DOHH2 (cell line): Measurements from ENCODE around the gene HLA-DOB.
A peak's percentile ranks its signal among the peaks of the same experiment; 100 is the strongest.

Source experiments
- H3F3A ChIP-seq: fragments of 200-600 bp; sonication (generic), shearing (Covaris generic); 2 replicates; pipeline ENCODE4 v1.6.0; 2016; ENCODE audit warnings: antibody characterized with exemption, mild to moderate bottlenecking; ENCODE audit not compliant: control insufficient read depth, insufficient read depth
- H3K27ac ChIP-seq: fragments of 200-600 bp; sonication (generic); 2 replicates; pipeline ENCODE4 v1.5.1; 2014; ENCODE audit warnings: low read depth, mild to moderate bottlenecking, low read length, moderate library complexity
- H3K27me3 ChIP-seq: fragments of 200-600 bp; sonication (generic); 2 replicates; pipeline ENCODE4 v1.6.1; 2014; ENCODE audit warnings: mild to moderate bottlenecking, low read length, mixed read lengths; ENCODE audit not compliant: control insufficient read depth
- H3K36me3 ChIP-seq: fragments of 200-600 bp; sonication (generic); 2 replicates; pipeline ENCODE4 v1.6.1; 2014; ENCODE audit warnings: mild to moderate bottlenecking, low read length, moderate library complexity, mixed read lengths; ENCODE audit not compliant: control insufficient read depth
- H3K4me1 ChIP-seq: fragments of 200-600 bp; sonication (generic); 2 replicates; pipeline ENCODE4 v1.6.1; 2014; ENCODE audit warnings: mild to moderate bottlenecking, low read length, mixed read lengths; ENCODE audit not compliant: control insufficient read depth
- H3K4me2 ChIP-seq: fragments of 200-600 bp; sonication (generic); 2 replicates; pipeline ENCODE4 v1.6.0; 2014; ENCODE audit warnings: mild to moderate bottlenecking, low read length, moderate library complexity
- H3K4me3 ChIP-seq: fragments of 200-600 bp; sonication (generic); 2 replicates; pipeline ENCODE4 v1.5.1; 2014; ENCODE audit warnings: mild to moderate bottlenecking, low read length, mixed read lengths
- H3K79me2 ChIP-seq: fragments of 200-600 bp; sonication (generic); 2 replicates; pipeline ENCODE4 v1.6.1; 2014; ENCODE audit warnings: mild to moderate bottlenecking, low read length, mixed read lengths; ENCODE audit not compliant: control insufficient read depth
- H3K9me2 ChIP-seq: fragments of 200-600 bp; sonication (generic); replicated peaks from 2 replicates; pipeline ENCODE4 v1.6.1; 2014; ENCODE audit warnings: mild to moderate bottlenecking, low read length, mixed read lengths; ENCODE audit not compliant: control insufficient read depth
- H3K9me3 ChIP-seq: fragments of 200-600 bp; sonication (generic); 2 replicates; pipeline ENCODE4 v1.6.1; 2014; ENCODE audit warnings: antibody characterized with exemption, low read length, mixed read lengths; ENCODE audit not compliant: control insufficient read depth, insufficient read depth
- H4K20me1 ChIP-seq: fragments of 200-600 bp; sonication (generic); 2 replicates; pipeline ENCODE4 v1.6.0; 2014; ENCODE audit warnings: low read depth, mild to moderate bottlenecking, antibody characterized with exemption, low read length, moderate library complexity; ENCODE audit not compliant: control insufficient read depth, insufficient read depth
- EZH2phosphoT487 ChIP-seq: fragments of 200-600 bp; sonication (generic); IDR thresholded peaks from 2 replicates; pipeline ENCODE4 v1.6.1; 2017; ENCODE audit warnings: borderline replicate concordance, mild to moderate bottlenecking, antibody characterized with exemption, low read length, moderate library complexity, mixed read lengths
- TF ChIP-seq, protein P1 (sequence below): fragments of 200-600 bp; sonication (generic); IDR thresholded peaks from one replicate; pipeline ENCODE4 v1.5.1; 2014; ENCODE audit warnings: antibody characterized with exemption, mild to moderate bottlenecking, low read depth, low read length; ENCODE audit not compliant: poor library complexity, severe bottlenecking

The HLA-DOB gene

GRCh38 chr6:32796848-32797776 is 19.7 kb downstream of the HLA-DOB start:
- H3K4me3 ChIP-seq: peak overlapping the region; percentile 59
- H3K4me2 ChIP-seq: peak overlapping the region; percentile 66
- no peaks in the 10 kb centered on the region for H3K27me3 ChIP-seq
- peak overlapping the region; percentile 65 for H3K27ac ChIP-seq
- H4K20me1 ChIP-seq: no peaks in the 10 kb centered on the region
- H3K4me1 ChIP-seq: peaks cover 52% of the 10 kb centered on the region
- H3K9me2 ChIP-seq: no peaks in the 10 kb centered on the region
- TF ChIP-seq, protein P1, sequence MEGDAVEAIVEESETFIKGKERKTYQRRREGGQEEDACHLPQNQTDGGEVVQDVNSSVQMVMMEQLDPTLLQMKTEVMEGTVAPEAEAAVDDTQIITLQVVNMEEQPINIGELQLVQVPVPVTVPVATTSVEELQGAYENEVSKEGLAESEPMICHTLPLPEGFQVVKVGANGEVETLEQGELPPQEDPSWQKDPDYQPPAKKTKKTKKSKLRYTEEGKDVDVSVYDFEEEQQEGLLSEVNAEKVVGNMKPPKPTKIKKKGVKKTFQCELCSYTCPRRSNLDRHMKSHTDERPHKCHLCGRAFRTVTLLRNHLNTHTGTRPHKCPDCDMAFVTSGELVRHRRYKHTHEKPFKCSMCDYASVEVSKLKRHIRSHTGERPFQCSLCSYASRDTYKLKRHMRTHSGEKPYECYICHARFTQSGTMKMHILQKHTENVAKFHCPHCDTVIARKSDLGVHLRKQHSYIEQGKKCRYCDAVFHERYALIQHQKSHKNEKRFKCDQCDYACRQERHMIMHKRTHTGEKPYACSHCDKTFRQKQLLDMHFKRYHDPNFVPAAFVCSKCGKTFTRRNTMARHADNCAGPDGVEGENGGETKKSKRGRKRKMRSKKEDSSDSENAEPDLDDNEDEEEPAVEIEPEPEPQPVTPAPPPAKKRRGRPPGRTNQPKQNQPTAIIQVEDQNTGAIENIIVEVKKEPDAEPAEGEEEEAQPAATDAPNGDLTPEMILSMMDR: peak; percentile 92
- no peak for TF ChIP-seq EZH2phosphoT487
- H3K79me2 ChIP-seq: no peaks in the 10 kb centered on the region
- no peaks in the 10 kb centered on the region for H3F3A ChIP-seq
- H3K36me3 ChIP-seq: no peaks in the 10 kb centered on the region
- peaks cover 5% of the 10 kb centered on the region; the same call in 1 of the 2 replicates for H3K9me3 ChIP-seq

DNA sequence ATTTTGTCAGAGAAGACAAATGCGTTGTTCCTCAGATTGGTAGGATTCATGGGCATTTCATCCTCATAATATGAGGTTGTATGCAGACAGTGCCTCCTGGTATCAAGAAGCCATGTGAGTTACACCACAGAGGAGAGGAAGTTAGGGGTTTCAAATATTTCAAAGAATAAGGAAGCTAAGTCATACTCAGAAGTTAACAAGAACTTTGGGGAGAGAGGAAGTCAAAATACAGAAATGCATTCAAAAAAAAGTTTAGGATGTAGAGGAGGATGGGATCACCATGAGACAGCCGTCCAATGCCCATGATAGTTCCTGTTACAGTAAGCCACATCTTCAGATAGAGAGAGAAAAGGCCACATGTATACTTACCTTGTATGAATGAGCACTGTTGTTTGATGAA is 22.3 kb downstream of the HLA-DOB start:
- Histone ChIP-seq H3K4me2 (peak overlapping the region; percentile 36; the same call in 1 of the 2 replicates), H3K9me2 (no peaks in the 10 kb centered on the region), H3K79me2 (no peaks in the 10 kb centered on the region), H3F3A (no peaks in the 10 kb centered on the region), H3K4me3 (peak overlapping the region; percentile 1; the same call in 1 of the 2 replicates), H3K9me3 (peaks cover 5% of the 10 kb centered on the region; the same call in 1 of the 2 replicates), H4K20me1 (no peaks in the 10 kb centered on the region), H3K4me1 (peaks cover 45% of the 10 kb centered on the region), H3K27ac (no peak overlapping the region), H3K36me3 (no peaks in the 10 kb centered on the region), H3K27me3 (0 out of 2 replicates have a peak, but pooled peaks cover 6% of the 10 kb centered on the region)
- TF ChIP-seq, protein P1: no peak
- TF ChIP-seq EZH2phosphoT487: no peak

DNA sequence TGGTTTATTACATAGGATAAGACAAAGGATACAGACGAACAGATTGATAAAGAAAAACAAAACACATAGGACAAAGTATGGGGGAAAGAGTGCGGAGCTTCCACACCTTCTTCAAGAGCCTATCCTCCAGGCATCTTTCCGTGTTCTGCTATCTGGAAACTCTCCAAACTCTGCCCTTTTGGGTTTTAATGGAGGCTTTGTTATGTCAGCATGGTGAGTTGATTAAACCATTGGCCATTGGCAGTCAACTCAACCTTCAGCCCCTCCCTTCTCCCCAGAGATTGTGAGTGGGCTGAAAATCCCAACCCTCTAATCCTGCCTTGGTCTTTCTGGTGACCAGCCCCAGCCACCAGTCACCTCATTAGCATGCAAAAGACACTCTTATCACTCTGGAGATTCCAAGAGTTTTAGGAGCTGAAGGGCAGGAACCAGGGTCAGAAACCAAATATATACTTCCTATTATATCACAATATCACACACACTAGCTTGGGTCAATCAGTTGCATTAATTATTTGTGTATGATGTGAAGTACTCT is 23.8 kb downstream of the HLA-DOB start:
- no peaks in the 10 kb centered on the region for H3K9me3 ChIP-seq
- peaks cover 30% of the 10 kb centered on the region for H3K4me1 ChIP-seq
- no peaks in the 10 kb centered on the region for H3K36me3 ChIP-seq
- H3K79me2 ChIP-seq: no peaks in the 10 kb centered on the region
- H3K4me2 ChIP-seq: no peak overlapping the region
- H3K27ac ChIP-seq: no peak overlapping the region
- H3K27me3 ChIP-seq: 0 out of 2 replicates have a peak, but pooled peaks cover 6% of the 10 kb centered on the region
- H3K9me2 ChIP-seq: no peaks in the 10 kb centered on the region
- H3K4me3 ChIP-seq: no peak overlapping the region
- TF ChIP-seq EZH2phosphoT487: no peak
- TF ChIP-seq, protein P1: no peak
- H3F3A ChIP-seq: no peaks in the 10 kb centered on the region
- H4K20me1 ChIP-seq: no peaks in the 10 kb centered on the region
